Neutrophil (primary cell): ENCODE data around the gene CCDC85A.

Experiments used
- H3K27ac ChIP-seq: fragments of 200-600 bp; sonication (generic); 2 replicates; pipeline ENCODE4 v1.5.1; 2016; ENCODE audit warnings: mild to moderate bottlenecking, moderate library complexity
- H3K27me3 ChIP-seq: fragments of 200-600 bp; sonication (generic); 2 replicates; pipeline ENCODE4 v1.6.0; 2016; ENCODE audit warnings: mild to moderate bottlenecking
- H3K36me3 ChIP-seq: fragments of 200-600 bp; sonication (generic); 2 replicates; pipeline ENCODE4 v1.5.1; 2017
- H3K4me1 ChIP-seq, 2 experiments: fragments of 200-600 bp in 1 of 2; sonication (generic) in 1 of 2; 1 replicate in 1 of 2; 2 replicates in 1 of 2; pipeline versions ENCODE4 v1.5.1 to v1.6.1; 2013 to 2016; ENCODE audit warnings: low read depth in 1 of 2, low read length in 1 of 2, mild to moderate bottlenecking in 1 of 2, moderate library complexity in 1 of 2; ENCODE audit not compliant: control insufficient read depth in 1 of 2, insufficient read depth in 1 of 2
- H3K4me3 ChIP-seq, 2 experiments: fragments of 200-600 bp in 1 of 2; sonication (generic) in 1 of 2; 1 replicate in 1 of 2; 2 replicates in 1 of 2; pipeline ENCODE4 v1.5.1; 2013 to 2016; ENCODE audit warnings: low read depth in 1 of 2, low read length in 1 of 2, mild to moderate bottlenecking in 1 of 2, moderate library complexity in 1 of 2
- H3K9me3 ChIP-seq: fragments of 200-600 bp; sonication (generic); 2 replicates; pipeline ENCODE4 v1.5.1; 2016
- CTCF ChIP-seq: fragments of 200-600 bp; sonication (generic); IDR thresholded peaks from 2 replicates; pipeline ENCODE4 v1.5.1; 2016; ENCODE audit warnings: antibody characterized with exemption

Gene CCDC85A

GRCh38 chr2:56260415-56260814 is 76.6 kb downstream of the CCDC85A start:
- Histone ChIP-seq H3K4me1 (no peaks in the 10 kb centered on the region), H3K36me3 (no peaks in the 10 kb centered on the region), H3K9me3 (no peaks in the 10 kb centered on the region), H3K4me3 (no peak overlapping the region), H3K27me3 (no peaks in the 10 kb centered on the region), H3K27ac (no peak overlapping the region)
- TF ChIP-seq CTCF: no peak

- Histone ChIP-seq H3K9me3 (no peaks in the 10 kb centered on the region), H3K4me1 (no peaks in the 10 kb centered on the region), H3K27ac (no peak overlapping the region), H3K36me3 (no peaks in the 10 kb centered on the region), H3K27me3 (no peaks in the 10 kb centered on the region), H3K4me3 (no peak overlapping the region)
- TF ChIP-seq CTCF: no peak
Observed at GRCh38 chr2:56262241-56262640, 78.5 kb downstream of the CCDC85A start.

GRCh38 chr2:56263876-56264275 is 80.1 kb downstream of the CCDC85A start:
- H3K9me3 ChIP-seq: no peaks in the 10 kb centered on the region
- H3K36me3 ChIP-seq: no peaks in the 10 kb centered on the region
- no peak for TF ChIP-seq CTCF

GRCh38 chr2:56266761-56267414 is 83.1 kb downstream of the CCDC85A start:
- no peak overlapping the region for H3K4me3 ChIP-seq
- H3K4me1 ChIP-seq: no peaks in the 10 kb centered on the region
- no peak for TF ChIP-seq CTCF

More at GRCh38 chr2:56263876-56264275, 80.1 kb downstream of the CCDC85A start:
- Histone ChIP-seq H3K4me3 (no peak overlapping the region), H3K27me3 (no peaks in the 10 kb centered on the region), H3K4me1 (no peaks in the 10 kb centered on the region), H3K27ac (no peak overlapping the region)

GRCh38 chr2:56267415-56267788 is 83.6 kb downstream of the CCDC85A start:
- no peak overlapping the region for H3K27ac ChIP-seq
- H3K4me1 ChIP-seq: no peaks in the 10 kb centered on the region
- H3K9me3 ChIP-seq: no peaks in the 10 kb centered on the region
- no peaks in the 10 kb centered on the region for H3K36me3 ChIP-seq
- no peak overlapping the region for H3K4me3 ChIP-seq
- no peak for TF ChIP-seq CTCF
- H3K27me3 ChIP-seq: no peaks in the 10 kb centered on the region

More at GRCh38 chr2:56266761-56267414, 83.1 kb downstream of the CCDC85A start:
- no peaks in the 10 kb centered on the region for H3K9me3 ChIP-seq
- H3K36me3 ChIP-seq: no peaks in the 10 kb centered on the region
- no peak overlapping the region for H3K27ac ChIP-seq
- H3K27me3 ChIP-seq: no peaks in the 10 kb centered on the region
